Jurkat, Clone E6-1 (cell line): ENCODE results near the gene SLC1A7.

ENCODE experiments used
- DNase-seq: peaks from one replicate; pipeline ENCODE4 v3.0.0-alpha.2; 2011; ENCODE audit warnings: low read depth, low spot score
- H3K4me3 ChIP-seq: 2 replicates; pipeline ENCODE4 v1.5.1; 2011; ENCODE audit warnings: mild to moderate bottlenecking, low read length, control low read depth, moderate library complexity

Gene SLC1A7

GRCh38 chr1:53138991-53139884 lies 3.2 kb downstream of the SLC1A7 start:
- DNase-seq = no peak
- no peak overlapping the region for H3K4me3 ChIP-seq

GRCh38 chr1:53137729-53138128 lies 4.7 kb downstream of the SLC1A7 start:
- no peak for DNase-seq
- no peak overlapping the region for H3K4me3 ChIP-seq

- no peak overlapping the region for H3K4me3 ChIP-seq
- no peak for DNase-seq
Measured at GRCh38 chr1:53135735-53136114, 6.7 kb downstream of the SLC1A7 start.

DNA sequence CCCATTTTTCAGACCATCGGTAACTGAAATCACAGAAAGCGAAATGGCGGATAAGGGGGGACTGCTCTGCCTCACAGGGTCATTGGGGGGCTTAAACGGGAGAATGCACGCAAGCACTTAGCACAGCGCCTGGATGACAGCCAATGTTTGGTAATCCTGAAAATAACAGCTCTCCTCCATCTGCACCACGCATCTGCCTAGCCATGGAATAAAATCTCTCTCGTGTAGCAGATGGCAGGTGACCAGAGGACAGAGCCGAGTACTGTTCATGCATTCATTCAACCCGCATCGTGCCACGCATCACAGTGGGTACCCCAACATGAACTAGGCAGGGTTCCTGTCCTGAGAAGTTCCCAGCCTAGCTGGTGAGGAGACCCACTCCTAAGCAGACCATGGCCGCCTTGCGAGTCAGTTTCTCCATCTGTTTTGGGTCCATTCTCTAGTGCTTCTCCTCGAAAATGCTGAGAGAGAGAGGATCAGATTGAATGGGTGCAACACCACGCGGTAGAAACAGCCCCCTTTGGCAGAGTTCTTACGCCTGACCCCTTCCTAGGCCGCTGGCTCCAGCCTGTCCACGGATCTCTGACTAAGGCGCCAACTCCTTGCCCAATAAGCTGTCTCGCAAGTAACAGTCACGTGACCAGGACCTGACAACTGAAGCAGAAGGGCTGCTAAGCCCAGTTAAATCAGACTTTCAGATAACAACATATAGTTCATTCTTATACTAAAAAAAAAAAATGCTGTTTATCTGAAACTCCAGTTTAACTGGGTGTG lies 7.3 kb downstream of the SLC1A7 start:
- no peak overlapping the region for H3K4me3 ChIP-seq
- DNase-seq = no peak

DNA sequence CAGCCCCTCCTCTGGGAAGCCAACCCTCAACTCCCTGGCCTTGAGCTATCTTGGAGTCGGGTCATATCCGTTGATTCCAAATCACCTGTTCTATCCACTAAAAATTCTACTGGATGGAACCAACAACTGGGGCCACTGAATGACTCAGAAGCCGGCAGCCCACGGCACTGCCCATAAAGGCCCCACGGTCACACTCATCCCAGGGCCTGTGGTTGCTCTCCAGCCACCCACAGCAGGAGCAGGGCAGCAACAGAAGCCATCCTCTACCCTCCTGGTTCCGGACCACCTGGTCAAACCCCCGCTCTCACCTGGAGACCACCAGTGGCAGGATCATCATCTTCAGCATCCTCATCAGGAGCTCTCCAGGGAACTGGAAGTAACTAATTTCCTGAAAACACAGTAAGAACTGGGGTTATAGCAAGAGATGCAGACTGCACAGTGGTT lies 8.4 kb downstream of the SLC1A7 start:
- no peak overlapping the region for H3K4me3 ChIP-seq
- DNase-seq = no peak

DNA sequence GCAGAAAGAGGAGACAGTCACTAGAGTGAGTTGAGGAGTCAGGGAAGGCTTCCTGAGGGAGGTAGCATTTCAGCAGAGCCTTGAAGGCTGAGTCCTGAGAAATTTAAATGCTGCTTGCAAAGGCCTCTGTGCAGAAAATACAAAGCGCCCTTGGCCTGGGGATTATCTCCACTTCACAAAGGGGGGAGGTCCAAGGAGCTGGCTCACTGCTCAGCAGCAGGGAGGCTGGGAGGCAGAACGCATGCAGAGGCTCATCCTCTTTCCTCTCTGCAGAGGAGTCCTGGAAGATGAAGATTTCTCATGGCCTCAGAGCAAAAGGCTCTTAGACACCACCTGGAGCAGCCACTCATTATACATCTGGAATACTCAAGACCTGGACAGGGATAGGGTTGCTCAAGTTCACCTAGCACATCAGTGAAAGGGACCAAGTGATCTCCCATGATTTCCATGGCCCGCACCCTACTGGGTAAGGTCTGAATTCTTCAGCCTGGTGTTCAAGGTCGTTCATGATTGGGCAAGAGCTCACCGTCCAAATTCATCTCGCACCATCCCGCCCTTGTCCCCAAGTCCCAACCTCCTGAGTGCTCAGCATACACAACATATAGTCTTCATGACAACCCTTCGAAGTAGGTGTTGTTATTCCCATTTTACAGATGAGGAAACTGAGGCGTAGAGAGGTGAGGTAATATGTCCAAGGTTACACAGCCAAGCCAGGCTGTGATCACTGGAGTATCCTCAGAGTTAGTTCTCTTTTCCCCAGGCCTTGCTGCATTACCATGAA lies 9.0 kb downstream of the SLC1A7 start:
- DNase-seq = no peak
- H3K4me3 ChIP-seq = no peak overlapping the region

DNA sequence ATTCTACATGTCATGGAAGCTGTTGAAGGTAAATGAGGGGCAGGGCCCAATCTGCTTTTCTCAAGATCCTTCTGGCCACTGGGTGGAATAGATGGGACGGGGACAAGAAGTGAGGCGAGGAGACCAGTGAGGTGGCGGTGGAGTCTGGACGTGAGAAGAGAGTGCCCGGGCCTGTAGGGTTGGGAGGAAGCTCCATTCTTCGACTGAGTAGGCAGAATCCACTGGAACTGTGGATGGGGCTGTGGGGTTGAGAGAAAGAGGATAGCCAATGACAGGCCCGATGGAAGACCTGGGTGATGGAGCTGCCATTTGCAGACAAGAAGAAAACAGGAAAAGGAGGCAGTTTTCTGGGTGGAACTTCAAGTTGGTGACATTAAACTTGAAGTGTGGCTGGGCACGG lies 10.3 kb downstream of the SLC1A7 start:
- no peak for DNase-seq
- no peak overlapping the region for H3K4me3 ChIP-seq

- no peak overlapping the region for H3K4me3 ChIP-seq
- no peak for DNase-seq
Measured at GRCh38 chr1:53131590-53131938, 10.9 kb downstream of the SLC1A7 start.

DNA sequence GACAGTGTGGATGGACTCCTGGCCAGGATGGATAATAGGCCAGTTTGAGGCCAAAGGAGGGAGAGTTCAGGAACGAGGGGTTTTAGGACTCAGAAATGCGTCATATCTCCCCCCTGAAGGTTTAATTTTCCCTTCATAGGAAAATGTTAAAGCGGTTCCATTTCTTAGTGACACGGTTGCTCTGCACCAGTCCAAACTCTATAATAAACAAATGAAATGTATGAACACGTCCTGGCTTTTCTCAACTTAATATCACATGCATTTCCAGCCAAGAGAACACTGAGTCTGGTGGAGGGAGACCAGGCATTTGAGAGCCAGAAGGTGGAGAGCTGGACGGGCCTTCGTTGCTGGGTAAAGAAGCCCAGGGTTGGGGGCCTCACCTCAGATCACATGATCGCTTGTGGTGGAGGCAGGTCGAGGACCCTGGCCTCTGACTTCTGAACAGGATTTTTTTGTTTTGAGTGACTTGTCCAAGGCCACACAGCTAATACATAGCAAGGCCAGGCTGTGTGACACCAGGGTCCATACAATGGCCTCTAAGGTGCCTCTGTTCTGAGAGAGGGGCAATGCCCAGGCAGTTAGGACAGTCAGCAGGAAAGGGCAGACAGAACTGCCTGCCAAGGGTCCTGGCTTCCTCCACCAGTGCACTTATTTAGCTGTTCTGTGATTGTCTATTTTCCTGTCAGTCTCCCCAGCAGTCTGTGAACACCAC lies 11.4 kb downstream of the SLC1A7 start:
- no peak overlapping the region for H3K4me3 ChIP-seq
- no peak for DNase-seq

GRCh38 chr1:53130598-53130877 lies 11.9 kb downstream of the SLC1A7 start:
- H3K4me3 ChIP-seq = no peak overlapping the region
- DNase-seq = no peak

DNA sequence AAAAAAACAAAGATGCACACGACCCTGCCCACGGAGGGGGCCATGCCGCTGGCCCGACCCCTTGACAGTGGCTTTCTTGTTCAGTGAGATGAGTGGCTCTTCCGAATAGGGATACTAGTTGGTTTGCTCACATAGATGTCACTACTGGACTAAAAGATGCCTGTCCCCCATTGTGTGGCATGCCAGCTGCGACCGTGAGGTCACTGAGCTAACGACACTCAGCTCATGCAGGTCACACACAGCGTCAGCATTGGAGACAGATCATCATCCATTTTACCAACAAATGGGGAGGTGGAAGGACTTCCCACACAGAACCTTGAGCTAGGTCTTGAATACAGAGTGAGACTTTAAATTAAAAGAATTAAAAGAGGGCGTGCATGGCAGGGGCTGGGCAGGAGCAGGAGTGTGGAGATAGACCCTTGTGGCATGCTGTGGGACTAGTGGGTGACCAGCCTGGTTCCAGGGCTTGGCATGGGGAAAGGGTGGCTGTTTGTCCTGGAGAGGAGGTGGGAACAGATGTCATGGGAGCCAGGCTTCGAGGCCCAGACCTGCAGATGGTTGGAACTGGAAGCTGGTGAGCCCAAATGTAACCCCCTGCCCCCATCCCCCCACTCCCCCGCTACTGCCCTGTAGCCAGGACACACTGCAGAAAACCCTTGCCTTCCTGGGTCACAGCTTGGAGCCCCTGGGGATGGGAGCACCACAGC lies 12.4 kb downstream of the SLC1A7 start:
- no peak overlapping the region for H3K4me3 ChIP-seq
- DNase-seq = no peak

DNA sequence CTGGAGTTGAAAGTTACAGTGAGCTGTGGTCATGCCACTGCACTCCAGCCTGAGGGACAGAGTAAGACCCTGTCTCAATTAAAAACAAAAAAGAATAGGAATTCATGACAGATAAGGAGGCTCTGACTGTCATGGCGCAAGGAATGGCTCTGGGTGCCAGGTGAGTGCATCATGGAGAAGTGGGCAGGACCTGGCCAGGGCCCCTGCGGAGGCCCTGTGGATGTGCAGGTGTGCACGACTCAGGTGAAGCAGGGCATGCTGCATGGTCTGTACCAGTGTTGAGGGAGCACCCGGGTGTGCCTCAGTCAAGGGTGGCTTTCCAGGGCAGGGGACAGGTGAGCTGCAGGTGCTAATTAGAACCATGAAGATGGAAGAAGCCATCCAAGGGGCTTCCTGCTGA lies 14.0 kb downstream of the SLC1A7 start:
- H3K4me3 ChIP-seq = no peak overlapping the region
- no peak for DNase-seq

GRCh38 chr1:53127546-53127945 lies 14.9 kb downstream of the SLC1A7 start:
- no peak overlapping the region for H3K4me3 ChIP-seq
- DNase-seq = no peak

GRCh38 chr1:53126495-53126894 lies 15.9 kb downstream of the SLC1A7 start:
- DNase-seq = no peak
- no peak overlapping the region for H3K4me3 ChIP-seq

DNA sequence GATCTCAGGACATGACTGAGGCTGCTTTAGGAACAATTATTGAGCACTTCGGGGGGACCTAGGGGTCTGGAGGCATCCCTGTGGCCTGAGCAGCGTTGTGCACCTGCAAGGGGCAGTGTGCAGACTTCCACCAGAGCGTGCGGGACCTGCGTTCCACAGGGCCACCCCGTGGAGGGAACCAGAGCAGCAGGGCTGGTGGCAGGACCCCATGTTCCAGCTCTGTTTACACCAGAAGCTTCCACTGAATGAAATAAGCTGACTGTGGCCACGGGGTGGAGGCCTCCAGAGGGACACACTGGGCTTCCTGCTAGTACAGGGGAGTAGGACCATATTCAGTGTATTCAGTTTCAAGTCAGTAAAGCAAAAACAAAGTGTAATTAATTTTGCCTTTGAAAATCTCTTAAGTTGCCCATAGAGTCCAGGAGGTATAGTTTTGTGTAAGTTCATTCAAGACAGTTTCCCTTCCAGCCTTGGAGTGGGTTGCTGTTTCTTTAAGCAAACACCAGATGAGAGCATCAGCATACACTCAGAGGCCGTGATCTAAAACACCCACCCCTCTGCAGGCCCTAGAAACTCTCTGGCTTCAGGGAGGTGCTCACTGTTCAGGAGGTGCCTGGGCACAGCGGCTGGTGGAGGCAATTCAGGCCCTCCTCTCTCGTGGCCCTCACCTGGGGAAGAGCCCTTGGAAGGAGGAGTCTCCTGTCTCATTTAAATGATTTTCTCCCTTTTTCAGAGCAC lies 16.6 kb downstream of the SLC1A7 start:
- no peak for DNase-seq
- H3K4me3 ChIP-seq = no peak overlapping the region

- DNase-seq = no peak
- H3K4me3 ChIP-seq = no peak overlapping the region
Measured at GRCh38 chr1:53125122-53125521, 17.3 kb downstream of the SLC1A7 start.

DNA sequence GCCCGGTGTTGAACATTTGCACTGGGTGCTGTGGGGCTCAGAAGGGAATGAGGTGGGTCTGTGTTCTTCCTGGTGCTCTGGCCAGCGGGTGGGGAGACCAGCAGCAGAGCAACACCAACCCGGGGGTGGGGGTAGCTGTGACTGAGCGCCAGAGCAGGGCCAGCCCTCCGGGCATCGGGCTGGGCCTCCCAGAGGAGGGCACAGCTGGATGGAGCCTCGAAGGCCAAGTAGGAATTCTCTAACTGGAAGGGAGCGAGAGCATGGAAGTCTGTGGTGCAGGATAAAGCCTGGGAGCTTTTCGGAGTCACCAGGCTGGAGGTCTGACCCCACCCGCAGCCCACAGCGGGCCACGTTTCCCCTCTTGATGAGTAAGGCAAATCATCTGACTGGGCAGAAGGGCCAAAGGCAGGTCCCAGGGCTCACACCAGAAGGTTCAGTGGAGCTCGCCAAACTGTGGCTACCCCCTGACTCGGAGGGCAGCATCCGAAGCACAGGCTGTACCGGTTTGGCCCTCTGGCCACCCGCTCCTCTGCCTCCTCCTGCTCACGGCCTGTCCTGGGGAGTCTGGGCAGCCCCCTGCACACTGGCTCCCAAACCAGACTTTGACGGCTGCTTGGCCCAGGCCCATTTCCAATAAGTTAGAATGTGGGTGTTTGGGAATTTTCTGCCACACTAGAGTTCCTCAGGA lies 18.8 kb downstream of the SLC1A7 start:
- no peak overlapping the region for H3K4me3 ChIP-seq
- DNase-seq = no peak

DNA sequence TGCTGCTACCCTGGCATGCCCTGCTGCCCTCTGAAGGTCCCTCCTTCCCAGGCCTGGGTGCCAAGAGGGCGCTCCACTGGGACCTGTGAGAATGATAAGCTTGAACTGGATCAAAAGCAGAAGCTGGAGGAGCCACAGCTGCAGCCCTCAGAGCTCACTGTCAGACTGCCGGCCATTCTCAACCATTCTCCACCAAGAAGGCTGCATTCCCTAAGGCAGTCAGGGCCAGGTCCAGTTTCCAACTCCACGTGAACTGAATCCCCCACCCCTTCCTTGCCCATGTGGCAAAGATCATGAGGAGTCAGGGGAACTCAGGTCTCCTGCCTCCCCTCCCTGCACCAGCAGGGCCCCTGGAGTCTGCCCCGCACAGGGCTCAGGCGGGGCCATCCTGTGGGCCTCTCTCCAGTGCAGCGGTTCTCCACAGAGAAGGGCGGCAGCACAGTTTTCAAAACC lies 19.5 kb downstream of the SLC1A7 start:
- no peak for DNase-seq
- H3K4me3 ChIP-seq = no peak overlapping the region
